HCEC 1CT (cell line): ENCODE results near the gene ZCCHC24.
"Not testable (repeated sequence)": the region's sequence is repeated elsewhere in the genome, so short reads cannot be mapped to it uniquely, and the experiment has no call there.

Experiments
- DNase-seq: peaks from one replicate; pipeline ENCODE4 v3.0.0-alpha.2; 2017

The ZCCHC24 gene

GRCh38 chr10:79472449-79472848 lies 27.0 kb upstream of the ZCCHC24 start:
- no peak for DNase-seq

- no peak for DNase-seq
These were observed 26.4 kb upstream of the ZCCHC24 start for GRCh38 chr10:79471776-79472175.

GRCh38 chr10:79470096-79470495 lies 24.7 kb upstream of the ZCCHC24 start:
- DNase-seq, result no peak

GRCh38 chr10:79468841-79469585 lies 23.6 kb upstream of the ZCCHC24 start:
- DNase-seq, result no peak

DNA sequence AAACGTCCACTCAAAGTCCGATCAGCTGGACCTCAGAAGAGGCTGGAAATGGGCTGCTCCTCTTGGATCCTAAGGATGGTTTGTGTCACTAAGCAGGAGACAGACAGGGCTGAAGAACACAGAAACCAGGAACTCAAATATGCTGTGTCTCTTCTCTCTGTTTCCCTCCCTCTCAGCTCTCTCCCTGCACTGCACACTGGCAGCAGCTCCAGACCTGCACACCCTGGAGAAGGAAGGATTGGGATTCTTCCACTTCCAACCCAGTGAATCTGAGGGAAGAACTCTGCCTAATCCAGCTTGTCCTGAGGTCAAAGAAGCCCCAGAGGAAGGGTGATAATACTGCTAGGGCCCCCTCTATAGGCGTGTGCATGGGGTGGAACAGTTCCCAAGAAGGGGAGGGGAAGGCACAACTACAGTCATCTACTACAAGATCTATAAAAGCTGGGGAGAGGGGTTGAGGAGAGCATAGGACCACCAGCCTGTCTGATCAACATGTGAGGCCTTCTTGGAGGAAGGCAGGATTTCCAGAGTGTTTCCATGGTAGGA lies 22.7 kb upstream of the ZCCHC24 start:
- DNase-seq, result no peak

DNA sequence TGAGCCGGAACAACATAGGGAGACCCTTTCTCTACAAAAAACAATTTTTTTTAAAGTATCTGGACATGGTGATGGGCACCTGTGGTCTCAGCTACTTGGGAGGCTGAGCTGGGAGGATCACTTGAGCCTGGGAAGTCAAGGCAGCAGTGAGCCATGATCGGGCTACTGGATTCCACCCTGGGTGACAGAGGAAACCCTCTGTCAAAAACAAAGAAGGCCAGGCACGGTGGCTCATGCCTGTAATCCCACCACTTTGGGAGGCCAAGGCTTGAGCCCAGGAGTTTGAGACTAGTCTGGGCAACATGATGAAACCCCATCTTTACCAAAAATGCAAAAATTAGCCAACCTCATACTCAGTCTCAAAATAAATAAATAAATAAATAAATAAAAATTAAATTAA lies 19.9 kb upstream of the ZCCHC24 start:
- DNase-seq, result no peak

- no peak for DNase-seq
These were observed 18.4 kb upstream of the ZCCHC24 start for GRCh38 chr10:79463578-79464496.

GRCh38 chr10:79460687-79461086 lies 15.3 kb upstream of the ZCCHC24 start:
- no peak for DNase-seq

- no peak for DNase-seq
These were observed 13.8 kb upstream of the ZCCHC24 start for GRCh38 chr10:79459243-79459642.

DNA sequence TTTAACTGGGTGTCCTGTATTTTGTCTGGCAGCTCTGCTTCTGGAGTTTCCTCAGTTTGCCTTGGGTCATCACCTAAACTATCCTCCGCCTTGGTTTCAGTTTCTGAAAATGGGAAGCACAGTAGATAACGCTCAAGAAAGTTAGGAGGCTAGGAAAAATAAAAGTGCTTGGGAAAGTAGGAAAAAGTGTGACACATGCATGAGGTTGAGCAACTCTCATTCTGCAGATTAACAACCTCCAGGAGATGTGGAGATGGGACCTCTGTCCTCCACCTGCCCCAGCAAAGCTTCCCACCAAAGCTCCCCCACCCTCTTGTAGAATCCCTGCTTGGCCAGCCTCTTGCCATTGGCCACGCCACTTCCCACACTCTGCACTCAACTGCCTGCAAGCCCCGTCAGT lies 13.1 kb upstream of the ZCCHC24 start:
- DNase-seq, result no peak

GRCh38 chr10:79457256-79457785 lies 11.9 kb upstream of the ZCCHC24 start:
- no peak for DNase-seq

DNA sequence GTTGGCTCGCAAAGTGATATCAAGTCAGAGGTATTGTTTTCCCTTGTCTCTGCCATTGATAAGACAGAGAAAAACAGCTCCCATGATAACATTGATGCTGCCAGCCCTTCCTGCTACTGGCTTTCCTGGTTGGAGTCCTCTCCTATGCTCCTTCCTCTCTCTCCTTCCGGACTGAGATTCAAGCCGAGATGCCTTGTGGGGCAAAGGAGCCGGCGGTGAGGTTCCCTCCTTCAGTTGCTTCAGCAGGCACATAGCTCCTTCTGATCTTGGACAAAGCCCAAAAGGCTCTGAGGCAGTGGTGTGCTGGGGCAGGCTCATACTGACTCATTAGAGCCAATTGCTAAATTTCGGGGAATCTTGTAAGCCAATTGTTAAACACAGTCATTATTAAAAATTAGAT lies 8.8 kb upstream of the ZCCHC24 start:
- peak; percentile 95 for DNase-seq

GRCh38 chr10:79453392-79453791 lies 8.0 kb upstream of the ZCCHC24 start:
- DNase-seq, result peak; percentile 51

- peak; percentile 22 for DNase-seq
These were observed 6.8 kb upstream of the ZCCHC24 start for GRCh38 chr10:79452174-79452611.

DNA sequence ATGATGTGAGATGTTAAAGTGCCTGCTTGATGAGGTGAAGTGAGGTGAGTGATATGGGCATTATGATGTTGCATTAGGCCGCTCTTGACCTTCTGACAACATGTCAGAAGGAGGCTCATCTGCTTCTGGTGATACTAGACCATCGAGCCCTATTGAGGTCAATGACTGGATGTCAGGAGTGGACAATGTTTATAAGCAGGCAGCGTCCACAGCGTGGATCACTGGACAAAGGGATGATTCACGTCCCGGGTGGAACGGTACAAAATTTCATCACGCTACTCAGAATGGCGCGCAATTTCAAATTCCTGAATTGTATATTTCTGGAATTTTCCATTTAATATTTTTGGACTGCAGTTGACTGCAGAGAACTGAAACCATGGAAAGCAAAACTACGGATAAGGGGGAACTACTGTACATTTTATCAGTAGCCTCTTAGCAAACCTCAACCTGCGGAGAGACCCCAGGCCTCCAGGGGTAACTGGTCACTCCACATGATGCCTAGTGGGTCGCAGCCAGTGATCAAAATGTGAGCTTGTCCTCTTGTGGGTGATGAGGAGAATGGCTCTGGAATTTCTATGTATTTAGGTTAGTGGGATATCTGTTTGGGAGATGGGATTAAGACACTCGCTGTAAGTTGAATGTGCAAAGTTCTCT lies 5.7 kb upstream of the ZCCHC24 start:
- DNase-seq, result no peak

- DNase-seq, result no peak
These were observed 4.0 kb upstream of the ZCCHC24 start for GRCh38 chr10:79449181-79450146.

GRCh38 chr10:79448732-79449049 lies 3.3 kb upstream of the ZCCHC24 start:
- no peak for DNase-seq

DNA sequence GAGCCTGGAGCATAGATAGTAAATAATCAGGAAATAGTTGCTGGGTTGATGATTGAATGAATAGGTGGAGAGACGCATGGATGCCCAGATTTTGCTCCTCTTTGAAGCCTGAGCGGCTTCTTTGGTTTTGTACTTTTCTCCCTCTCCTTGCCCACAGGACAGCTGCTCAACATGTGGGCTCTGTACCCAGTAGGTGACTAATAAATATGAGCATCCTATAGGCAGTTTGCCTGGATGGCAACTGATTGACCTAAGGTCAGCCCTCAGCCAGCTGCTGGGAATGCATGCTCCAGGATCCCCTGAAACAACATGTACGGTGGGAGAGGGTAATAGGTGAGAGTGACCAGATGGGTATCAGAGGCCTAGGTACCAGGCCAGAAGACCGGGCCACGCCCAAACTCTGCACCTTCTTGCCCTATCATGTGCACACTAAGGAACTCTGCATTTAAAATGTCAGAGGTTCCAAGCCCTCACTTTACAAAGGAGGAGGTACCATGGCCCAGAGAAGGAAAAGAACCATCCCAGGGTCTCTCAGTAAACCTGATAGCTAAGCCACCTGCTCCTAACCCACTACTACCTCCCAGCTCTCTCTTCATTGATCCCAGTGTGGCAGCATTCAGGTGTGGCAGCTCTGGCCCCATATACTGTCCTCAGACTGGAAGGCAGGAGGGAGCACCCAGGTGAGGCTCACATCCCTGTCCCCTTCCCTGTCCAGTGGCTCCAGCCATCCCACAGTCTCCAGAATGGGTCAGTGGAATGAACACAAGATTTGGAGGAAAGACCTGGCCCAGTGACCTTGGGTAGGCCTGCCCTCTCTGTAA lies 2.7 kb upstream of the ZCCHC24 start:
- peak; percentile 28 for DNase-seq

DNA sequence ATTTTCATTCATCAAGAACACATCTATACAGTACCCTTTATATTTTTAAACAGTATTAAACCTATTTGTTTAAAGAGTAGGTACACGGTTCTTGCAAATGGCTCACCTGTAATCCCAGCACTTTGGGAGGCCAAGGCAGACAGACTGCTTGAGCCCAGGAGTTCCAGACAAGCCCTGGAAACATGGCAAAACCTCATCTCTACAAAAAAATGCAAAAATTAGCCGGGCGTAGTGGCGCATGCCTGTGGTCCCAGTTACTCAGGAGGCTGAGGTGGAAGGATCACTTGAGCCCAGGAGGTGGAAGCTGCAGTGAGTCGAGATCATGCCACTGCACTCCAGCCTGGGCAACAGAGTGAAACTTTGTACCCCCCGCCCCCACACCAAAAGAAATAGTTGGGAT lies 1.8 kb upstream of the ZCCHC24 start:
- not testable (repeated sequence) for DNase-seq

DNA sequence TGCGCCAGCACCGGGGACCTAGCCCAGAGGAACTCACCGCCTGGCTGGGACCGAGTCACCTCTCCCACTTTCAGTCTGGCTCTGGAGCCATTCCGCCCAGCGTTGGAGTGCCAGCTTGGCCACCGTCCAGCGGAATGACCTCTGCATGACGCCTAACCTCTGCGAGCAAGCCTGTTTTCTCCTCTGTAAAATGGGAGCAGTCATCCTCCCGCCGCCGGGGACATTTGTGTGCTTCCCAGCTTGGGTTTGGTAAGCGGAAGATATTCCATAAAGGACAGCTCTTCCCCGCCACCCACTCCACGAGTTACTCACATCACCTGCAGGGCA lies 1.3 kb upstream of the ZCCHC24 start:
- DNase-seq, result no peak
